ENCODE data around the gene ST6GALNAC5. TPM values are rescaled to one million over a fixed set of nuclear protein-coding genes. Genes with fewer than 3 reads are reported as not detected.
A peak's percentile ranks its signal among the peaks of the same experiment; 100 is the strongest.

Gene ST6GALNAC5
- total and polyA plus RNA-seq, 10 of the 15 experiments (the other 5 are each of a cell fraction or from before 2014, with no cell fraction given): under 0.01 to 1.8 (median 0.07) TPM; not detected in 6

- TF ChIP-seq YBX1 (IDR thresholded peaks at IDR 0.05) (no peak), TCF3 (IDR thresholded peaks at IDR 0.05; ENCODE audit: borderline replicate concordance, insufficient read depth, low read depth, low read length) (no peak), SMAD5 (IDR thresholded peaks at IDR 0.05; ENCODE audit: low read depth) (no peak), GATAD2B (conservative IDR thresholded peaks at IDR 0.05; ENCODE audit: low read depth) (no peak), KDM1A (IDR thresholded peaks at IDR 0.05; ENCODE audit: borderline replicate concordance) (no peak), FOXK2 (IDR thresholded peaks at IDR 0.05) (no peak), CHD4 (IDR thresholded peaks at IDR 0.05) (no peak), EGR1 (IDR thresholded peaks at IDR 0.05; ENCODE audit: borderline replicate concordance in 1 of 2, low read depth in 2 of 2, low read length in 2 of 2) (no peak), ZBED1 (IDR thresholded peaks at IDR 0.05; ENCODE audit: borderline replicate concordance) (no peak), MTA2 (IDR thresholded peaks at IDR 0.05; ENCODE audit: low read depth) (no peak), SPI1 (IDR thresholded peaks at IDR 0.05; ENCODE audit: borderline replicate concordance, insufficient read depth, low read depth, low read length) (no peak), NR2C1 (IDR thresholded peaks at IDR 0.05) (no peak), EP300 (IDR thresholded peaks at IDR 0.05; ENCODE audit: borderline replicate concordance in 1 of 2, control insufficient read depth in 1 of 2, low read depth in 2 of 2, low read length in 2 of 2) (no peak), PML (IDR thresholded peaks at IDR 0.05; ENCODE audit: low read length) (no peak), JUNB (IDR thresholded peaks at IDR 0.05) (no peak), ASH2L (IDR thresholded peaks at IDR 0.05; ENCODE audit: borderline replicate concordance, low read depth) (no peak), KAT2A (conservative IDR thresholded peaks at IDR 0.05; ENCODE audit: control insufficient read depth, low read depth, low read length) (no peak), MEF2B (IDR thresholded peaks at IDR 0.05; ENCODE audit: partially characterized antibody, poor library complexity, severe bottlenecking) (no peak), ZSCAN29 (IDR thresholded peaks at IDR 0.05) (no peak), SMC3 (IDR thresholded peaks at IDR 0.05; ENCODE audit: borderline replicate concordance, low read length) (no peak)
- FAIRE-seq: no peak
- Histone ChIP-seq H3K9ac (ENCODE audit: control insufficient read depth, insufficient read depth, low read length) (no peak overlapping the region), H3K27me3 (replicated peaks in 1 of 2; ENCODE audit: control insufficient read depth in 2 of 2, insufficient read depth in 2 of 2, low read length in 1 of 2) (no peaks in the 10 kb centered on the region), H3K27ac (ENCODE audit: control insufficient read depth, insufficient read depth) (no peak overlapping the region), H3K9me3 (replicated peaks; ENCODE audit: control insufficient read depth, insufficient read depth, low read length) (no peaks in the 10 kb centered on the region), H3K4me1 (ENCODE audit: control insufficient read depth, insufficient read depth, low read length) (no peaks in the 10 kb centered on the region), H3K4me2 (ENCODE audit: control insufficient read depth, insufficient read depth) (no peak overlapping the region), H3K4me3 (no peak overlapping the region), H3K79me2 (ENCODE audit: control insufficient read depth, insufficient read depth, low read length) (no peaks in the 10 kb centered on the region), H4K20me1 (ENCODE audit: control insufficient read depth, insufficient read depth) (no peaks in the 10 kb centered on the region), H2AFZ (ENCODE audit: control insufficient read depth, low read depth, low read length) (no peak overlapping the region), H3K36me3 (ENCODE audit: control insufficient read depth in 2 of 2, insufficient read depth in 2 of 2, low read length in 1 of 2) (no peaks in the 10 kb centered on the region)
- ChIA-PET RAD21 (ENCODE audit: unreplicated experiment) (interaction anchor here (0.7 to 0.9 kb wide), 2 partner anchors 10 to 24 kb away, joined by 3 to 4 read pairs; no protein-coding TSS in a partner anchor), CTCF (interaction anchor here (3.6 kb wide), 1 partner anchor 10 kb away, joined by 17 read pairs; no protein-coding TSS in a partner anchor), SMC1A (ENCODE audit: uncharacterized antibody, unreplicated experiment) (interaction anchor here (0.7 to 1.5 kb wide), 6 partner anchors 9 to 161 kb away, joined by 3 to 6 read pairs (median 3); no protein-coding TSS in a partner anchor), POLR2A (interaction anchor here (0.9 to 1.0 kb wide), 2 partner anchors 9 to 12 kb away, joined by 3 read pairs; no protein-coding TSS in a partner anchor)
- no peak for DNase-seq (ENCODE audit: low read depth, low spot score)
- WGBS (ENCODE audit: insufficient coverage, insufficient replicate concordance, low lambda C conversion rate, missing lambda C conversion rate): 20% methylated on average over 4 of the region's 4 CpGs
- intact Hi-C loops (cut with micrococcal nuclease; ENCODE audit: unreplicated experiment) (no loop called here), in situ Hi-C loops (cut with MboI) (no loop called here)
- no TSS peak for BruUV-seq (replicated peaks)
- peak; percentile 26; the same call in 2 of the 3 replicates for ATAC-seq
These were observed 92.3 kb downstream of the ST6GALNAC5 start for GRCh38 chr1:76959556-76959955.
